ENCODE results near the gene PKDCC.

DNA sequence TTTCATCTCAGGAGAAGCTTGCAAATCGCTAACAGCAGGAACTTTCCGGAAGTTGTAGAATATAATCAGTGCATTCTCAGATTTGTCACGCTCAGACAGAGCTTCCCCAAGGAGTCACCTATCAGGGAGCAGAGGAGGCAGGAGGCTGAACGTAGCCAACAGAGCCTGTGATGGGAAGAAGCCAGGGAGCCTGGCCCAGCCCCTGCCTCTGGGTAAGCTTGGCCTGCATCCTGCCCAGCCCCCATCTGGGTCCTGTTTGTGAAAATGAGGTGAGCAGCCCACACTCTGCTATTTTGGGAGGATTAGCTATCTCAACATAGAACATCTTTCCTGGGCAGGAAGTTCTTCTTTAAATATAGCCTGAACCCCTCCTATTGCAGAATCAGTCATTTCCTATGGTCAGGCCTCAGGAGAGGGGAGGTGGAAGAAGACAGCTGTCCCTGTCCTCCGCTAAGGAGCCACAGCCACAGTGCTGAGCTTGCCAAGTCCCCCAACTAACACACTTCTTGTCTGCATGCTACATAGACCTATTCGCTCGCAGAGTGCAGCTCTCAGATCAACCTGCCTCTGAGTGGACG is 19.2 kb upstream of the PKDCC start:
- TF ChIP-seq, protein P1, sequence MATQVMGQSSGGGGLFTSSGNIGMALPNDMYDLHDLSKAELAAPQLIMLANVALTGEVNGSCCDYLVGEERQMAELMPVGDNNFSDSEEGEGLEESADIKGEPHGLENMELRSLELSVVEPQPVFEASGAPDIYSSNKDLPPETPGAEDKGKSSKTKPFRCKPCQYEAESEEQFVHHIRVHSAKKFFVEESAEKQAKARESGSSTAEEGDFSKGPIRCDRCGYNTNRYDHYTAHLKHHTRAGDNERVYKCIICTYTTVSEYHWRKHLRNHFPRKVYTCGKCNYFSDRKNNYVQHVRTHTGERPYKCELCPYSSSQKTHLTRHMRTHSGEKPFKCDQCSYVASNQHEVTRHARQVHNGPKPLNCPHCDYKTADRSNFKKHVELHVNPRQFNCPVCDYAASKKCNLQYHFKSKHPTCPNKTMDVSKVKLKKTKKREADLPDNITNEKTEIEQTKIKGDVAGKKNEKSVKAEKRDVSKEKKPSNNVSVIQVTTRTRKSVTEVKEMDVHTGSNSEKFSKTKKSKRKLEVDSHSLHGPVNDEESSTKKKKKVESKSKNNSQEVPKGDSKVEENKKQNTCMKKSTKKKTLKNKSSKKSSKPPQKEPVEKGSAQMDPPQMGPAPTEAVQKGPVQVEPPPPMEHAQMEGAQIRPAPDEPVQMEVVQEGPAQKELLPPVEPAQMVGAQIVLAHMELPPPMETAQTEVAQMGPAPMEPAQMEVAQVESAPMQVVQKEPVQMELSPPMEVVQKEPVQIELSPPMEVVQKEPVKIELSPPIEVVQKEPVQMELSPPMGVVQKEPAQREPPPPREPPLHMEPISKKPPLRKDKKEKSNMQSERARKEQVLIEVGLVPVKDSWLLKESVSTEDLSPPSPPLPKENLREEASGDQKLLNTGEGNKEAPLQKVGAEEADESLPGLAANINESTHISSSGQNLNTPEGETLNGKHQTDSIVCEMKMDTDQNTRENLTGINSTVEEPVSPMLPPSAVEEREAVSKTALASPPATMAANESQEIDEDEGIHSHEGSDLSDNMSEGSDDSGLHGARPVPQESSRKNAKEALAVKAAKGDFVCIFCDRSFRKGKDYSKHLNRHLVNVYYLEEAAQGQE (IDR thresholded peaks at IDR 0.05; ENCODE audit: insufficient read depth in 1 of 2, low read depth in 2 of 2, low read length in 1 of 2), result no peak
- TF ChIP-seq, protein P2, sequence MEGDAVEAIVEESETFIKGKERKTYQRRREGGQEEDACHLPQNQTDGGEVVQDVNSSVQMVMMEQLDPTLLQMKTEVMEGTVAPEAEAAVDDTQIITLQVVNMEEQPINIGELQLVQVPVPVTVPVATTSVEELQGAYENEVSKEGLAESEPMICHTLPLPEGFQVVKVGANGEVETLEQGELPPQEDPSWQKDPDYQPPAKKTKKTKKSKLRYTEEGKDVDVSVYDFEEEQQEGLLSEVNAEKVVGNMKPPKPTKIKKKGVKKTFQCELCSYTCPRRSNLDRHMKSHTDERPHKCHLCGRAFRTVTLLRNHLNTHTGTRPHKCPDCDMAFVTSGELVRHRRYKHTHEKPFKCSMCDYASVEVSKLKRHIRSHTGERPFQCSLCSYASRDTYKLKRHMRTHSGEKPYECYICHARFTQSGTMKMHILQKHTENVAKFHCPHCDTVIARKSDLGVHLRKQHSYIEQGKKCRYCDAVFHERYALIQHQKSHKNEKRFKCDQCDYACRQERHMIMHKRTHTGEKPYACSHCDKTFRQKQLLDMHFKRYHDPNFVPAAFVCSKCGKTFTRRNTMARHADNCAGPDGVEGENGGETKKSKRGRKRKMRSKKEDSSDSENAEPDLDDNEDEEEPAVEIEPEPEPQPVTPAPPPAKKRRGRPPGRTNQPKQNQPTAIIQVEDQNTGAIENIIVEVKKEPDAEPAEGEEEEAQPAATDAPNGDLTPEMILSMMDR (IDR thresholded peaks at IDR 0.05), result no peak
- TF ChIP-seq POLR2AphosphoS5 (IDR thresholded peaks at IDR 0.05; ENCODE audit: low read depth, low read length), result no peak

Data from Panc1 (cell line).